HepG2 (cell line): ENCODE results near the gene NAPEPLD. TPM values are rescaled to one million over a fixed set of nuclear protein-coding genes. Genes with fewer than 3 reads are reported as not detected.
A peak's percentile ranks its signal among the peaks of the same experiment; 100 is the strongest.

Experiments
- DR1 ChIP-seq: sonication (generic); formaldehyde crosslinking; IDR thresholded peaks from 2 replicates; pipeline ENCODE4 v1.8.0; 2021; ENCODE audit warnings: mild to moderate bottlenecking, missing genetic modification reagents, inconsistent platforms
- ETV5 ChIP-seq: IDR thresholded peaks from 2 replicates; pipeline ENCODE4 v1.6.1; 2018; ENCODE audit warnings: missing biosample characterization, missing genetic modification reagents, inconsistent platforms, borderline replicate concordance
- FOXK2 ChIP-seq: fragments of 450-650 bp; IDR thresholded peaks from 2 replicates; pipeline ENCODE4 v1.6.1; 2016
- GATAD2A ChIP-seq: IDR thresholded peaks from 2 replicates; pipeline ENCODE4 v1.6.1; 2016
- HNF4A ChIP-seq: sonication (generic); formaldehyde crosslinking; IDR thresholded peaks from 2 replicates; pipeline ENCODE4 v1.4.0; 2020; ENCODE audit warnings: missing genetic modification reagents
- IRX3 ChIP-seq: sonication (generic); formaldehyde crosslinking; IDR thresholded peaks from 2 replicates; pipeline ENCODE4 v1.8.1; 2023; ENCODE audit warnings: mild to moderate bottlenecking, low read depth, missing genetic modification reagents, borderline replicate concordance
- JDP2 ChIP-seq: sonication (generic); formaldehyde crosslinking; IDR thresholded peaks from 2 replicates; pipeline ENCODE4 v1.8.1; 2022; ENCODE audit warnings: missing genetic modification reagents, borderline replicate concordance
- MTA1 ChIP-seq: sonication (generic); formaldehyde crosslinking; IDR thresholded peaks from 2 replicates; pipeline ENCODE4 v1.4.0; 2020; ENCODE audit warnings: missing genetic modification reagents, mild to moderate bottlenecking, borderline replicate concordance
- NR2C2 ChIP-seq: sonication (generic); formaldehyde crosslinking; IDR thresholded peaks from 2 replicates; pipeline ENCODE4 v1.4.0; 2020; ENCODE audit warnings: missing genetic modification reagents, mild to moderate bottlenecking, moderate library complexity, borderline replicate concordance
- NRL ChIP-seq: sonication (generic); formaldehyde crosslinking; IDR thresholded peaks from 2 replicates; pipeline ENCODE4 v1.5.0; 2020; ENCODE audit warnings: missing genetic modification reagents, mild to moderate bottlenecking, moderate library complexity, borderline replicate concordance
- RXRA ChIP-seq: sonication (generic); formaldehyde crosslinking; IDR thresholded peaks from 2 replicates; pipeline ENCODE4 v1.5.1; 2020; ENCODE audit warnings: missing genetic modification reagents
- SIN3B ChIP-seq: fragments of 150-350 bp; IDR thresholded peaks from 2 replicates; pipeline ENCODE4 v1.6.1; 2014; ENCODE audit warnings: low read length
- SRSF9 ChIP-seq: fragments of 200-400 bp; formaldehyde crosslinking; IDR thresholded peaks from 2 replicates; pipeline ENCODE4 v1.6.1; 2018; ENCODE audit warnings: borderline replicate concordance, mild to moderate bottlenecking, low read depth, low read length; ENCODE audit not compliant: insufficient read depth, poor library complexity, severe bottlenecking
- ZFP1 ChIP-seq: IDR thresholded peaks from 2 replicates; pipeline ENCODE4 v1.6.1; 2016
- ZNF124 ChIP-seq: sonication (generic); formaldehyde crosslinking; IDR thresholded peaks from 2 replicates; pipeline ENCODE4 v1.4.0; 2020; ENCODE audit warnings: missing genetic modification reagents
- ZNF24 ChIP-seq: fragments of 450-650 bp; IDR thresholded peaks from 2 replicates; pipeline ENCODE4 v1.6.1; 2017; ENCODE audit warnings: antibody characterized with exemption, mild to moderate bottlenecking
- ZNF703 ChIP-seq: sonication (generic); formaldehyde crosslinking; IDR thresholded peaks from 2 replicates; pipeline ENCODE4 v1.5.1; 2020; ENCODE audit warnings: missing genetic modification reagents, mild to moderate bottlenecking, moderate library complexity, borderline replicate concordance
- polyA plus RNA-seq, 8 experiments: library from polyadenylated mRNA; depleted of rRNA in 3 of 8; stranded (reverse) in 7 of 8; unstranded in 1 of 8; fragments of >200 nt; fragmentation: Illumina TruSeq in 4 of 8; extraction: Trizol in 4 of 8; gene quantifications; 2 replicates each; pipeline versions ENCODE4 v1.2.1 to v1.2.3, GENCODE V29; 2011 to 2016; ENCODE audit warnings: low read depth in 4 of 8, missing spikeins in 1 of 8, mixed read lengths in 1 of 8; ENCODE audit not compliant: insufficient read depth in 1 of 8
- total RNA-seq, 5 experiments: library from RNA; depleted of rRNA; stranded (reverse); fragments of >200 nt; fragmentation: Illumina TruSeq; extraction: Trizol; gene quantifications; 2 replicates each; pipeline ENCODE4 v1.2.3, GENCODE V29; 2016; ENCODE audit warnings: low read depth in 1 of 5
- TF ChIP-seq, protein P1 (sequence below): sonication (generic); formaldehyde crosslinking; IDR thresholded peaks from 2 replicates; pipeline ENCODE4 v1.4.0; 2020; ENCODE audit warnings: missing genetic modification reagents, borderline replicate concordance
- TF ChIP-seq, protein P2 (sequence below): sonication (generic); formaldehyde crosslinking; IDR thresholded peaks from 2 replicates; pipeline ENCODE4 v1.4.0; 2020; ENCODE audit warnings: missing genetic modification reagents
- TF ChIP-seq, protein P3 (sequence below): IDR thresholded peaks from 2 replicates; pipeline ENCODE4 v1.6.1; 2016; ENCODE audit warnings: missing compliant biosample characterization, missing genetic modification reagents, borderline replicate concordance
- TF ChIP-seq, protein P4 (sequence below): sonication (generic); formaldehyde crosslinking; IDR thresholded peaks from 2 replicates; pipeline ENCODE4 v1.9.0; 2021; ENCODE audit warnings: missing genetic modification reagents, borderline replicate concordance
- TF ChIP-seq, protein P5 (sequence below): sonication (generic); formaldehyde crosslinking; IDR thresholded peaks from 2 replicates; pipeline ENCODE4 v1.5.0; 2020; ENCODE audit warnings: missing genetic modification reagents

NAPEPLD gene
- total and polyA plus RNA-seq, 2 of the 13 experiments (the other 11 are each of a cell fraction or from before 2014, with no cell fraction given): 3.4 to 5.6 TPM

DNA sequence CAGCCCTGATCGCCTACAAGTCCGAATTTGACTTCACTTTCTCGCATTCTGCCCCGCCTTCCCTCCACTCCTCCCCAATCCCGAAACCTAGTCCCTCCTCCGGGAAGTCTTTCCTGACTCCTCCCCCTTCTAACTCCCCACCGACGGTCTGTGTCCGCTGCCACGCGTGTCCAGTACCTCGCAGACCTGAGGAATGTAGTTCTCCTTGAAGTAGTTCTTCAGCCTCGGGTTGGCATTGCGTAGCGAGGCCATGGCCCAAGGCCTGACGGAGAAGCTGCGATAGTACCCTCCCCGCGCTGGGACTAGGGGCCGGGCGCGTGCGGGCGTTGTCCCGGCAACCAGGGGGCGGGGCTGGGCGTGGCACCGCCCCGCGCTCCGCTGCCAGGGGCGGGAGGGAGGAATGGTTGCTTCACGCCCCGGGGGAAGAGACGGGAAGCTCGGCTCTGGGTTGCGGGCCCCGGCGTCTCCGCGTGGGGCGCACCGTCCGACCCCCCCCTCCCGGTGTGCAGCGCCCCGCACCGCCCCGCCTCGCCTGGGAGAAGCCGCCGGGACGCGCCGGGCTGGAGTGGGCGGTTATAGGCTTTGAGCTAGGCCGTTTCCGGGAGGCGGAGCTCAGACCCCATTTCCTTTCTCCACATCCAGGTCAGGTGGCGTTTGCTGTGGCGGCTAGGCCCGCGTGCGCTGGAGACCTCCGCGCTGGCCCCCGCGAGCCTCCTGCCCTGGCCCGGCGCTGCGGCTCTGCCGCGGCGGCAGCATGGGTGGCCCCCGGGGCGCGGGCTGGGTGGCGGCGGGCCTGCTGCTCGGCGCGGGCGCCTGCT, 74.2 kb downstream of the NAPEPLD start, which contains the start of the genes ARMC10 and FBXL13 (continued):
- TF ChIP-seq, protein P1, sequence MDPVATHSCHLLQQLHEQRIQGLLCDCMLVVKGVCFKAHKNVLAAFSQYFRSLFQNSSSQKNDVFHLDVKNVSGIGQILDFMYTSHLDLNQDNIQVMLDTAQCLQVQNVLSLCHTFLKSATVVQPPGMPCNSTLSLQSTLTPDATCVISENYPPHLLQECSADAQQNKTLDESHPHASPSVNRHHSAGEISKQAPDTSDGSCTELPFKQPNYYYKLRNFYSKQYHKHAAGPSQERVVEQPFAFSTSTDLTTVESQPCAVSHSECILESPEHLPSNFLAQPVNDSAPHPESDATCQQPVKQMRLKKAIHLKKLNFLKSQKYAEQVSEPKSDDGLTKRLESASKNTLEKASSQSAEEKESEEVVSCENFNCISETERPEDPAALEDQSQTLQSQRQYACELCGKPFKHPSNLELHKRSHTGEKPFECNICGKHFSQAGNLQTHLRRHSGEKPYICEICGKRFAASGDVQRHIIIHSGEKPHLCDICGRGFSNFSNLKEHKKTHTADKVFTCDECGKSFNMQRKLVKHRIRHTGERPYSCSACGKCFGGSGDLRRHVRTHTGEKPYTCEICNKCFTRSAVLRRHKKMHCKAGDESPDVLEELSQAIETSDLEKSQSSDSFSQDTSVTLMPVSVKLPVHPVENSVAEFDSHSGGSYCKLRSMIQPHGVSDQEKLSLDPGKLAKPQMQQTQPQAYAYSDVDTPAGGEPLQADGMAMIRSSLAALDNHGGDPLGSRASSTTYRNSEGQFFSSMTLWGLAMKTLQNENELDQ (CRISPR knock-in tag): no peak
- peak; percentile 18; the same call in 1 of the 2 replicates for TF ChIP-seq ZNF124 (CRISPR knock-in tag)
- no peak for TF ChIP-seq HNF4A (CRISPR knock-in tag)
- TF ChIP-seq SIN3B: no peak
- TF ChIP-seq ETV5: peak; percentile 62; the same call in 1 of the 2 replicates
- TF ChIP-seq RXRA: peak; percentile 15
- no peak for TF ChIP-seq SRSF9
- TF ChIP-seq NRL (CRISPR knock-in tag): no peak
- no peak for TF ChIP-seq ZNF703 (CRISPR knock-in tag)
- TF ChIP-seq ZNF24: no peak
- peak; percentile 35; the same call in 1 of the 2 replicates for TF ChIP-seq MTA1
- TF ChIP-seq, protein P2, sequence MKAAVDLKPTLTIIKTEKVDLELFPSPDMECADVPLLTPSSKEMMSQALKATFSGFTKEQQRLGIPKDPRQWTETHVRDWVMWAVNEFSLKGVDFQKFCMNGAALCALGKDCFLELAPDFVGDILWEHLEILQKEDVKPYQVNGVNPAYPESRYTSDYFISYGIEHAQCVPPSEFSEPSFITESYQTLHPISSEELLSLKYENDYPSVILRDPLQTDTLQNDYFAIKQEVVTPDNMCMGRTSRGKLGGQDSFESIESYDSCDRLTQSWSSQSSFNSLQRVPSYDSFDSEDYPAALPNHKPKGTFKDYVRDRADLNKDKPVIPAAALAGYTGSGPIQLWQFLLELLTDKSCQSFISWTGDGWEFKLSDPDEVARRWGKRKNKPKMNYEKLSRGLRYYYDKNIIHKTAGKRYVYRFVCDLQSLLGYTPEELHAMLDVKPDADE (CRISPR knock-in tag): peak; percentile 86
- TF ChIP-seq IRX3: peak; percentile 79; the same call in 1 of the 2 replicates
- TF ChIP-seq DR1 (CRISPR knock-in tag): no peak
- TF ChIP-seq NR2C2: peak; percentile 69
- TF ChIP-seq, protein P3, sequence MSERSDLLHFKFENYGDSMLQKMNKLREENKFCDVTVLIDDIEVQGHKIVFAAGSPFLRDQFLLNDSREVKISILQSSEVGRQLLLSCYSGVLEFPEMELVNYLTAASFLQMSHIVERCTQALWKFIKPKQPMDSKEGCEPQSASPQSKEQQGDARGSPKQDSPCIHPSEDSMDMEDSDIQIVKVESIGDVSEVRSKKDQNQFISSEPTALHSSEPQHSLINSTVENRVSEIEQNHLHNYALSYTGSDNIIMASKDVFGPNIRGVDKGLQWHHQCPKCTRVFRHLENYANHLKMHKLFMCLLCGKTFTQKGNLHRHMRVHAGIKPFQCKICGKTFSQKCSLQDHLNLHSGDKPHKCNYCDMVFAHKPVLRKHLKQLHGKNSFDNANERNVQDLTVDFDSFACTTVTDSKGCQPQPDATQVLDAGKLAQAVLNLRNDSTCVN (CRISPR knock-in tag): no peak; the same call in 1 of the 2 replicates
- TF ChIP-seq, protein P4, sequence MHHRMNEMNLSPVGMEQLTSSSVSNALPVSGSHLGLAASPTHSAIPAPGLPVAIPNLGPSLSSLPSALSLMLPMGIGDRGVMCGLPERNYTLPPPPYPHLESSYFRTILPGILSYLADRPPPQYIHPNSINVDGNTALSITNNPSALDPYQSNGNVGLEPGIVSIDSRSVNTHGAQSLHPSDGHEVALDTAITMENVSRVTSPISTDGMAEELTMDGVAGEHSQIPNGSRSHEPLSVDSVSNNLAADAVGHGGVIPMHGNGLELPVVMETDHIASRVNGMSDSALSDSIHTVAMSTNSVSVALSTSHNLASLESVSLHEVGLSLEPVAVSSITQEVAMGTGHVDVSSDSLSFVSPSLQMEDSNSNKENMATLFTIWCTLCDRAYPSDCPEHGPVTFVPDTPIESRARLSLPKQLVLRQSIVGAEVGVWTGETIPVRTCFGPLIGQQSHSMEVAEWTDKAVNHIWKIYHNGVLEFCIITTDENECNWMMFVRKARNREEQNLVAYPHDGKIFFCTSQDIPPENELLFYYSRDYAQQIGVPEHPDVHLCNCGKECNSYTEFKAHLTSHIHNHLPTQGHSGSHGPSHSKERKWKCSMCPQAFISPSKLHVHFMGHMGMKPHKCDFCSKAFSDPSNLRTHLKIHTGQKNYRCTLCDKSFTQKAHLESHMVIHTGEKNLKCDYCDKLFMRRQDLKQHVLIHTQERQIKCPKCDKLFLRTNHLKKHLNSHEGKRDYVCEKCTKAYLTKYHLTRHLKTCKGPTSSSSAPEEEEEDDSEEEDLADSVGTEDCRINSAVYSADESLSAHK (CRISPR knock-in tag): no peak
- no peak for TF ChIP-seq JDP2 (CRISPR knock-in tag)
- TF ChIP-seq, protein P5, sequence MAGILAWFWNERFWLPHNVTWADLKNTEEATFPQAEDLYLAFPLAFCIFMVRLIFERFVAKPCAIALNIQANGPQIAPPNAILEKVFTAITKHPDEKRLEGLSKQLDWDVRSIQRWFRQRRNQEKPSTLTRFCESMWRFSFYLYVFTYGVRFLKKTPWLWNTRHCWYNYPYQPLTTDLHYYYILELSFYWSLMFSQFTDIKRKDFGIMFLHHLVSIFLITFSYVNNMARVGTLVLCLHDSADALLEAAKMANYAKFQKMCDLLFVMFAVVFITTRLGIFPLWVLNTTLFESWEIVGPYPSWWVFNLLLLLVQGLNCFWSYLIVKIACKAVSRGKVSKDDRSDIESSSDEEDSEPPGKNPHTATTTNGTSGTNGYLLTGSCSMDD: no peak
- no peak for TF ChIP-seq FOXK2
- TF ChIP-seq GATAD2A (CRISPR knock-in tag): no peak; the same call in 1 of the 2 replicates
- no peak for TF ChIP-seq ZFP1 (CRISPR knock-in tag)
